ENCODE measurements around the gene MRPL17. TPM values are rescaled to one million over a fixed set of nuclear protein-coding genes. Genes with fewer than 3 reads are reported as not detected.

The MRPL17 gene
- polyA plus RNA-seq, 3 donors, result 8.0 to 14.0 (median 12.8) TPM

- Mint-ChIP-seq H3K4me1 (no peaks in the 10 kb centered on the region), H3K9me3 (peaks cover 0 to 4% (median 0%) of the 10 kb centered on the region in 7 donors), H3K4me3 (no peak overlapping the region), H3K27ac (peak overlapping the region in 3 of 7 donors; percentile 22 to 61 (median 45)), H3K36me3 (no peaks in the 10 kb centered on the region), H3K27me3 (ENCODE audit: low read depth in 3 of 3) (peaks cover 0 to 2% (median 0%) of the 10 kb centered on the region in 3 donors)
- H3K27ac ChIP-seq (ENCODE audit: low read depth in 1 of 2, low read length in 2 of 2), result peak overlapping the region in 1 of 2 donors; percentile 93
- no peaks in the 10 kb centered on the region for H4K20me1 ChIP-seq (ENCODE audit: insufficient read depth, low read length)
- intact Hi-C loops (cut with micrococcal nuclease), result no loop called here
- no peaks in the 10 kb centered on the region for H3K36me3 ChIP-seq (replicated peaks in 1 of 2; ENCODE audit: control insufficient read depth in 1 of 2, insufficient read depth in 2 of 2, low read length in 2 of 2)
- no peak for TF ChIP-seq CTCF (IDR thresholded peaks at IDR 0.05)
- no peak for DNase-seq
- no peaks in the 10 kb centered on the region for H3K27me3 ChIP-seq (ENCODE audit: control insufficient read depth in 2 of 2, insufficient read depth in 2 of 2, low read length in 2 of 2)
- no CpG with 5 or more reads among the region's 1 CpG for whole genome bisulfite sequencing (ENCODE audit: insufficient coverage)
- no peak overlapping the region for H3K4me2 ChIP-seq (replicated peaks; ENCODE audit: extremely low read depth, low read length, poor library complexity, severe bottlenecking)
- H3K4me1 ChIP-seq (ENCODE audit: control insufficient read depth in 1 of 2, insufficient read depth in 2 of 2, low read length in 2 of 2), result peaks cover 37 to 40% of the 10 kb centered on the region in 2 donors
- H2AFZ ChIP-seq (ENCODE audit: insufficient read depth, low read depth, low read length, poor library complexity, severe bottlenecking), result no peak overlapping the region
- no peak overlapping the region for H3K9ac ChIP-seq (ENCODE audit: insufficient read depth, low read length, poor library complexity, severe bottlenecking)
- no peak overlapping the region for H3K4me3 ChIP-seq (replicated peaks in 1 of 3; ENCODE audit: low read depth in 2 of 3, low read length in 3 of 3)
- no peaks in the 10 kb centered on the region for H3K9me3 ChIP-seq (replicated peaks in 1 of 2; ENCODE audit: control insufficient read depth in 1 of 2, insufficient read depth in 1 of 2, low read length in 2 of 2)
- no peaks in the 10 kb centered on the region for H3K79me2 ChIP-seq (ENCODE audit: insufficient read depth, low read length)
Measured at GRCh38 chr11:6634534-6634933, 48.6 kb downstream of the MRPL17 start.

- Histone ChIP-seq H3K79me2 (ENCODE audit: insufficient read depth, low read length) (no peaks in the 10 kb centered on the region), H2AFZ (ENCODE audit: insufficient read depth, low read depth, low read length, poor library complexity, severe bottlenecking) (no peak overlapping the region), H3K4me1 (ENCODE audit: control insufficient read depth in 1 of 2, insufficient read depth in 2 of 2, low read length in 2 of 2) (peaks cover 33% of the 10 kb centered on the region in 2 donors), H4K20me1 (ENCODE audit: insufficient read depth, low read length) (no peaks in the 10 kb centered on the region), H3K9ac (ENCODE audit: insufficient read depth, low read length, poor library complexity, severe bottlenecking) (no peak overlapping the region), H3K27ac (ENCODE audit: low read depth in 1 of 2, low read length in 2 of 2) (no peak overlapping the region), H3K27me3 (ENCODE audit: control insufficient read depth in 2 of 2, insufficient read depth in 2 of 2, low read length in 2 of 2) (no peaks in the 10 kb centered on the region), H3K36me3 (replicated peaks in 1 of 2; ENCODE audit: control insufficient read depth in 1 of 2, insufficient read depth in 2 of 2, low read length in 2 of 2) (no peaks in the 10 kb centered on the region), H3K9me3 (replicated peaks in 1 of 2; ENCODE audit: control insufficient read depth in 1 of 2, insufficient read depth in 1 of 2, low read length in 2 of 2) (no peaks in the 10 kb centered on the region), H3K4me2 (replicated peaks; ENCODE audit: extremely low read depth, low read length, poor library complexity, severe bottlenecking) (no peak overlapping the region), H3K4me3 (replicated peaks in 1 of 3; ENCODE audit: low read depth in 2 of 3, low read length in 3 of 3) (no peak overlapping the region)
- peaks cover 0 to 2% (median 0%) of the 10 kb centered on the region in 3 donors for H3K27me3 Mint-ChIP-seq (ENCODE audit: low read depth in 3 of 3)
- H3K27ac Mint-ChIP-seq, result peak overlapping the region in 3 of 7 donors; percentile 1 to 46 (median 18)
- intact Hi-C loops (cut with micrococcal nuclease), result no loop called here
- no peak for TF ChIP-seq CTCF (IDR thresholded peaks at IDR 0.05)
- WGBS (ENCODE audit: insufficient coverage), result 95% methylated on average over 9 of the region's 16 CpGs
- H3K9me3 Mint-ChIP-seq, result peaks cover 0 to 6% (median 0%) of the 10 kb centered on the region in 7 donors
- DNase-seq, result no peak
- no peak overlapping the region for H3K4me3 Mint-ChIP-seq
- H3K4me1 Mint-ChIP-seq, result no peaks in the 10 kb centered on the region
- no peaks in the 10 kb centered on the region for H3K36me3 Mint-ChIP-seq
Measured at GRCh38 chr11:6633422-6634408, 49.4 kb downstream of the MRPL17 start.

Measured in CD14-positive monocyte (primary cell).